Heart left ventricle (tissue), 16 donors: ENCODE results near the gene VWC2. TPM values are rescaled to one million over a fixed set of nuclear protein-coding genes. Genes with fewer than 3 reads are reported as not detected.
A peak's percentile ranks its signal among the peaks of the same experiment; 100 is the strongest.

Source experiments
- ATAC-seq, 4 donors: fragments of 200-7000 bp; cut with Tn5 transposase; one replicate each; pipeline ENCODE4 v1.9.1; 2020 to 2022; ENCODE audit warnings: moderate library complexity in 4 of 4, mild to moderate bottlenecking in 3 of 4, moderate number of reproducible peaks in 1 of 4
- DNase-seq, 5 donors: peaks; one replicate each; pipeline ENCODE4 v3.0.0-alpha.2; 2020
- H3K27ac ChIP-seq, 12 donors: fragments of 200-600 bp; sonication (generic) in 4 of 12; one replicate each; pipeline versions ENCODE4 v1.5.0 to v1.8.0; 2016 to 2022; ENCODE audit warnings: mild to moderate bottlenecking in 2 of 12
- H3K27me3 ChIP-seq, 9 donors: fragments of 200-600 bp; sonication (generic) in 2 of 9; one replicate each; pipeline versions ENCODE4 v1.5.1 to v1.8.0; 2016 to 2022; ENCODE audit warnings: mild to moderate bottlenecking in 3 of 9
- H3K36me3 ChIP-seq, 9 donors: fragments of 200-600 bp; sonication (generic) in 2 of 9; one replicate each; pipeline versions ENCODE4 v1.5.0 to v1.8.0; 2018 to 2022; ENCODE audit warnings: mild to moderate bottlenecking in 2 of 9
- H3K4me1 ChIP-seq, 12 donors: fragments of 200-600 bp; sonication (generic) in 4 of 12; one replicate each; pipeline versions ENCODE4 v1.5.0 to v1.8.0; 2016 to 2022; ENCODE audit warnings: mild to moderate bottlenecking in 3 of 12
- H3K4me3 ChIP-seq, 12 donors: fragments of 200-600 bp; sonication (generic) in 4 of 12; one replicate each; pipeline versions ENCODE4 v1.5.0 to v1.8.0; 2017 to 2022; ENCODE audit warnings: mild to moderate bottlenecking in 9 of 12, moderate library complexity in 4 of 12
- H3K9me3 ChIP-seq, 12 donors: fragments of 200-600 bp; sonication (generic) in 4 of 12; one replicate each; pipeline versions ENCODE4 v1.5.0 to v1.8.0; 2016 to 2022; ENCODE audit warnings: mild to moderate bottlenecking in 1 of 12
- POLR2A ChIP-seq, 2 donors: fragments of 450-650 bp; IDR thresholded peaks; one replicate each; pipeline ENCODE4 v1.6.1; 2017; ENCODE audit warnings: antibody characterized with exemption in 2 of 2, mild to moderate bottlenecking in 2 of 2, moderate library complexity in 2 of 2
- WGBS, 4 donors: extraction: QIAGEN DNeasy Blood & Tissue Kit in 2 of 4; methylation state at CpG; one replicate each; pipeline versions ENCODE4 v1.1.5 to v1.1.7; 2013 to 2018; 5-methylcytosine and 5-hydroxymethylcytosine counted together
- intact Hi-C, 10 donors: fragments of 100-400 bp; cut with DNase I; formaldehyde crosslinking; loops; one replicate each; pipeline versions ENCODE4 v1.11.1 to v1.14.2; 2022
- polyA plus RNA-seq, 2 donors: library from polyadenylated mRNA; stranded (reverse); fragments of 200-250 nt; gene quantifications; one replicate each; pipeline ENCODE4 v1.2.3, GENCODE V29; 2013
- total RNA-seq, 9 donors: library from RNA; depleted of rRNA in 2 of 9; stranded (reverse); fragments of >200 nt in 2 of 9; fragmentation: NEBNext Ultra II Directional in 3 of 9; extraction: Animal tissue kit (Norgen Biotek cat#: 25700) in 3 of 9; gene quantifications; one replicate each; pipeline versions ENCODE4 v1.1.0 to v1.2.4, GENCODE V29; 2016 to 2023
- TF ChIP-seq, protein P1 (sequence below), 12 donors: fragments of 200-600 bp; sonication (generic) in 4 of 12; IDR thresholded peaks; one replicate each; pipeline versions ENCODE4 v1.5.0 to v1.8.0; 2018 to 2022; ENCODE audit warnings: antibody characterized with exemption in 12 of 12, mild to moderate bottlenecking in 5 of 12
- donor health status: ischemic (EF 13 %, LVEDD 7.1; RV severe dilation, severe dysfunction).
- donor health status: healthy with polysubstance abuse.
- donor health status: DM: no; HTN: yes; CAD: no.
- donor health status: DM: no; HTN: no; CAD: no.
- donor health status: ischemic (EF 25% LVEDD 6.9; RV normal size, moderate dysfunction).
- donor health status: ischemic (EF 25% LVEDD 5.7; RV mildly dilated, moderate dysfunction).
- donor health status: healthy.
- donor health status: DM: yes; HTN: yes; CAD: no.
- donor health status: ischemic (EF 35%, LVEDD 5.7; RV mildly dilated, moderate dysfunction).
- donor health status: nonischemic (EF 11% LVEDD 7.7; RV severe dilation, severe dysfunction).
- donor health status: DM: yes; HTN: yes; CAD: no.
- donor health status: PGD.
- donor health status: ischemic (EF 29% LVEDD 5.4; RV normal size, mild dysfunction).
- donor health status: nonischemic (EF 23%, LVEDD 6.1; RV moderate dilation, normal function).

Gene VWC2
- total and polyA plus RNA-seq, 11 donors: 2.3 to 10.1 (median 6.7) TPM

DNA sequence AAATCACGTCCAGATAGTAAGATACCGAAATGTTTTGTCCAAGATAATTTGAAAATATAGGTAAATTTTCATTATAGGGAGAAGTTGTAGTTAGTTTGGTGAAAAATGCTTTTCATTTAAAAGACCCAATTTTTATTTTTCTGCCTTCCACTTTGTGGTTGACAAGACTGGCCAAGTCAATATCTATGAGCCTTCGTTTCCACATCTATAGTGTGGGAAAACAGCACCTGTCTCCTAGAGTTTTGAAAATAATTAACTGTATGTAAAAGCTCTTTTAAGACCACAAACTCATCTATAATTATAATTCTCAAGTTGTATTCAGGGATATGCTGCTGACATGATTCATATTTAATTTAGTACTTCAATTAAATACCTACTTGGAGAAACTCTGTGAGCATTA lies 102.8 kb downstream of the VWC2 start:
- Histone ChIP-seq H3K27me3 (no peaks in the 10 kb centered on the region), H3K27ac (no peak overlapping the region), H3K36me3 (no peaks in the 10 kb centered on the region), H3K4me1 (peaks cover 0 to 7% (median 0%) of the 10 kb centered on the region in 12 donors), H3K4me3 (no peak overlapping the region), H3K9me3 (peaks cover 0 to 4% (median 0%) of the 10 kb centered on the region in 12 donors)
- ATAC-seq (no peak), DNase-seq (no peak)
- intact Hi-C loops: no loop called here
- WGBS, 4 donors: 83 to 89% (median 86%) methylated on average over 3 of the region's 3 CpGs
- TF ChIP-seq, protein P1, sequence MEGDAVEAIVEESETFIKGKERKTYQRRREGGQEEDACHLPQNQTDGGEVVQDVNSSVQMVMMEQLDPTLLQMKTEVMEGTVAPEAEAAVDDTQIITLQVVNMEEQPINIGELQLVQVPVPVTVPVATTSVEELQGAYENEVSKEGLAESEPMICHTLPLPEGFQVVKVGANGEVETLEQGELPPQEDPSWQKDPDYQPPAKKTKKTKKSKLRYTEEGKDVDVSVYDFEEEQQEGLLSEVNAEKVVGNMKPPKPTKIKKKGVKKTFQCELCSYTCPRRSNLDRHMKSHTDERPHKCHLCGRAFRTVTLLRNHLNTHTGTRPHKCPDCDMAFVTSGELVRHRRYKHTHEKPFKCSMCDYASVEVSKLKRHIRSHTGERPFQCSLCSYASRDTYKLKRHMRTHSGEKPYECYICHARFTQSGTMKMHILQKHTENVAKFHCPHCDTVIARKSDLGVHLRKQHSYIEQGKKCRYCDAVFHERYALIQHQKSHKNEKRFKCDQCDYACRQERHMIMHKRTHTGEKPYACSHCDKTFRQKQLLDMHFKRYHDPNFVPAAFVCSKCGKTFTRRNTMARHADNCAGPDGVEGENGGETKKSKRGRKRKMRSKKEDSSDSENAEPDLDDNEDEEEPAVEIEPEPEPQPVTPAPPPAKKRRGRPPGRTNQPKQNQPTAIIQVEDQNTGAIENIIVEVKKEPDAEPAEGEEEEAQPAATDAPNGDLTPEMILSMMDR (IDR thresholded peaks at IDR 0.05): no peak
- no peak for TF ChIP-seq POLR2A (IDR thresholded peaks at IDR 0.05)

DNA sequence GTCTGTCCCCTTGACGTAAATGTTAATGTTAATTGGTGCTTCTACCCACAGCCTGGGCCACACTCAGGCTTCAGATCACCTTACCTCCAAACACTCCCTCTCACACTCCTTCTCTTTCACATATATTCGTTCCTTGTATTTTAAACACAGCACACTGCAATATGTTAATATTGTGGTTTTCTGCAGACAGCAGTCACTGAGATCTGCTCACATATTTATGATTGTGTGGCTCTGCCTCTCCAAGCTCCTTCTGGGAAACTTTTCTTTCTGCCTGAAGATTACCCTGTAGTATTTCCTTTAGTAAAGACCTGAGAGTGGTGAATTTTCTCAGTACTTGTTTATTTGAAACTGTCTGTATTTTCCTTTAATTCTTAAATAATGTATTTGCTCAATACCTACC lies 104.7 kb downstream of the VWC2 start:
- peak in 1 of 4 donors; percentile 28 for ATAC-seq
- Histone ChIP-seq H3K9me3 (no peaks in the 10 kb centered on the region), H3K4me3 (no peak overlapping the region), H3K4me1 (peaks cover 0 to 7% (median 0%) of the 10 kb centered on the region in 12 donors), H3K27me3 (no peaks in the 10 kb centered on the region), H3K27ac (no peak overlapping the region), H3K36me3 (no peaks in the 10 kb centered on the region)
- intact Hi-C loops: no loop called here
- 13 to 22% (median 20%) methylated on average over 1 to 2 of the region's 2 CpGs for WGBS, 4 donors
- TF ChIP-seq, protein P1 (IDR thresholded peaks at IDR 0.05): no peak
- TF ChIP-seq POLR2A (IDR thresholded peaks at IDR 0.05): no peak
- no peak for DNase-seq

DNA sequence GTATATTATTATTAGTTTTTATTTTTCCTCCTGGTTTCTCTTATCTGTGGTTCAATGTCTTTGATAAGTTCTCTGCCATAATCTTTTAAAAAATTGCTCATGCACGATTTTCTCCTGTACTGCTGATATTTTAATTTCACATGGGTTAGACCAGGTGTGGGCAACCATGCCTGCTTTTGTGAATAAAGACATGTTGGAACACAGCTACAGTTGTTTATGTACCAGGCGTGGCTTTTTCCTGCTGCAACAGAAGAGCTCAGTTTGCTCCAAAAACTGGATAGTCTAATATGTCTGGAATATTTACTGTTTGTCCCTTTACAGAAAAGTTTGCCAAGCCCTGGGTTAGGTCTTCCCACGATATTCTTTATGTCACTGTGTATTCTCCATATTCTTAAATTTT lies 105.2 kb downstream of the VWC2 start:
- no peak overlapping the region for H3K27ac ChIP-seq
- 35 to 48% (median 41%) methylated on average over 3 of the region's 3 CpGs for WGBS, 4 donors
- DNase-seq: no peak
- H3K4me1 ChIP-seq: peaks cover 0 to 7% (median 0%) of the 10 kb centered on the region in 12 donors
- intact Hi-C loops: no loop called here
- no peak overlapping the region for H3K4me3 ChIP-seq
- TF ChIP-seq, protein P1 (IDR thresholded peaks at IDR 0.05): no peak
- TF ChIP-seq POLR2A (IDR thresholded peaks at IDR 0.05): no peak
- H3K9me3 ChIP-seq: no peaks in the 10 kb centered on the region
- ATAC-seq: no peak
- H3K27me3 ChIP-seq: no peaks in the 10 kb centered on the region
- H3K36me3 ChIP-seq: no peaks in the 10 kb centered on the region

DNA sequence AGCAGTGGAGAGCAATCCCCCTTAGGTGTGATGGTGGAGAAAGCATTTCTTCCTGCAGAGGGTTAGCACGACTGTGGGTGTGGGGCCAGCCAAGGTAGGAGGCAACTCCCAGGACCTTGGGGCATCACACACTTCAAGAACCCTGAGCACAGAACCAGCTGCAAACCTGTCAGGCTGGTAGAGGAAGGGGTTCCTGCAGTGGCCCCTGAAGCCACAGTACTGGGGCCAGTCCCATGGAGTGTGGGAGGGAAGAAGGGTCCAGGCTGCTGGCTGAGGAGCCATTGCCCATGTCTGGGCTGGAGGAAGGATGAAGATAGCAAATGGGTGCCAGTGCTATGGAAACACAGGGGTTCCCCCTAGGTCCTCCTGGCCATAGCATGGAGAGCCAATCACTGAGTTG lies 110.5 kb downstream of the VWC2 start:
- Histone ChIP-seq H3K27me3 (no peaks in the 10 kb centered on the region), H3K9me3 (no peaks in the 10 kb centered on the region), H3K36me3 (no peaks in the 10 kb centered on the region), H3K4me3 (no peak overlapping the region), H3K27ac (no peak overlapping the region), H3K4me1 (peaks cover 0 to 11% (median 0%) of the 10 kb centered on the region in 12 donors)
- intact Hi-C loops: no loop called here
- ATAC-seq: peak in 1 of 4 donors; percentile 58
- WGBS, 4 donors: 82 to 100% (median 89%) methylated on average over 1 of the region's 1 CpG
- TF ChIP-seq, protein P1 (IDR thresholded peaks at IDR 0.05): no peak
- TF ChIP-seq POLR2A (IDR thresholded peaks at IDR 0.05): no peak
- DNase-seq: no peak
